Measurements from ENCODE around the gene FBXW2. TPM values are rescaled to one million over a fixed set of nuclear protein-coding genes. Genes with fewer than 3 reads are reported as not detected.

The FBXW2 gene
- polyA plus RNA-seq, 4 donors = 40.0 to 48.6 (median 46.6) TPM

GRCh38 chr9:120716483-120716882 is 76.7 kb downstream of the FBXW2 start:
- no peak for DNase-seq (ENCODE audit: low read depth in 4 of 4, low spot score in 3 of 4)

- DNase-seq (ENCODE audit: low read depth in 4 of 4, low spot score in 3 of 4) = peak in 2 of 4 donors; percentile 49 to 63
Measured at GRCh38 chr9:120715389-120715924, 77.8 kb downstream of the FBXW2 start.

GRCh38 chr9:120714846-120715388 is 78.3 kb downstream of the FBXW2 start:
- DNase-seq (ENCODE audit: low read depth in 4 of 4, low spot score in 3 of 4) = no peak

GRCh38 chr9:120714088-120714845 is 78.9 kb downstream of the FBXW2 start, which contains the start of gene MEGF9:
Gene MEGF9, minus strand, starts transcription at chr9:120714470. Its CDS starts 112 bp downstream, at chr9:120714358.
- peak; percentile 92 to 96 (median 95) for DNase-seq (ENCODE audit: low read depth in 4 of 4, low spot score in 3 of 4)

DNA sequence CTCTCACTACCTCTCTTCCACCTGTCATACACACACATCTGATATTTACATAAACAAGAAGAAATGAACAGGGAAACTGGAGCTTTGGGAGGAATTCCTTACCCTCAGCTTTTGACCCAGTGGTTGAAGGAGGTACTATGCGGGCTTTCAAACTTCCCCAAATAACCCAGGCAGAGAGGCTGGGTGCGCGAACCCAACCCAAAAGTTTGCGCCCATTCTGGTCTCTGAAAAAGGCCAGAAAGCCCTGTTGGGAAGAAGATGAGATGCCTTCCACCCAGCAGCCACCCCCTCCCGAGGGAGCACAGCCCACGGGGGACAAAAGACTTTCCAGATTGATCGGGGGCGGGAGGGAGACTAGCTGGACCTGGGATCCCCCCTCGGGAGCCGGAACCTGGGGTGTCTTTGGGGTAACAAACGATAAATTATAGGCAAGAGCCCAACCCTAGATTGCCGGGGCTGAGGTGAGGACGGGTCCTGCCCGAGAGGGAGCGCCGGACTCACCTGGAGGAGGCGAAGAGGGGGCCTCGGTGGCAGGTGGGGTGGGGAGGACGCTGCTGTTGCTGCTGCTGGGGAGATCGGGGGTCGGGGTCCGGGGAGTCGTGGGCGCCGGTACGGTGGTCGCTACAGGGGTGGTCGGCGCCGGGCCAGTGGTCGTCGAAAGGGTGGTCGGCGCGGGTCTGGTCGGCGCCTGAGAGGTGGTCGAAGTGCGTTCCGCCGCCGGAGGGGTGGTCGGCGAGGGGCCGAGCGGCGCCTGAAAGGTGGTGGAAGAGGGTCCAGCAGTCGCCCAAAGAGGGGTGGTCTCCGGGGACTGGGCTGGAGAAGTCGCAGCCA is 79.7 kb downstream of the FBXW2 start:
- no peak for DNase-seq (ENCODE audit: low read depth in 4 of 4, low spot score in 3 of 4)

DNA sequence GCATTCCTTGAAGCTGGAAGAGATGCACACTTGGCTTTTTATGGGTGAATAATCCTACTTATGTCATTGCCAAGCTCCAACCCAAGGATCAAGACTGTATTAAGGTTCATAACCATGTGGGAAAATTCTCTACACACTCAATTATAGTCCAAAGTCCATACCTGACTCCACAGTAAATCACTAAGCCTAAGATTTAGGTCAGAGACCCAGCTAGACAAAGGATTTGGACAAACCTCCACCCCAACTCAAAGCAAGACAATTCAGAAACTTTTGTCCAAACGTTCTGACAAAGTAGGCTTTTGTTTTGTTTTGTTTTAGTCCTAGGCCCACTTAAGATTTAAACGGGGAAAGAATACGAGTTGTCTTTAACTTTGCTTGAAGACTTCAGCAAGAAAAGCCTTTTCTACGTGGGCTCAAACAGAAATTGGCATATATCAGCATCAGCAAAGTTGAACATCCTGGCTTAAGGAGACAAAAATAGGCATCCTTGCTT is 80.6 kb downstream of the FBXW2 start:
- no peak for DNase-seq (ENCODE audit: low read depth in 4 of 4, low spot score in 3 of 4)

DNA sequence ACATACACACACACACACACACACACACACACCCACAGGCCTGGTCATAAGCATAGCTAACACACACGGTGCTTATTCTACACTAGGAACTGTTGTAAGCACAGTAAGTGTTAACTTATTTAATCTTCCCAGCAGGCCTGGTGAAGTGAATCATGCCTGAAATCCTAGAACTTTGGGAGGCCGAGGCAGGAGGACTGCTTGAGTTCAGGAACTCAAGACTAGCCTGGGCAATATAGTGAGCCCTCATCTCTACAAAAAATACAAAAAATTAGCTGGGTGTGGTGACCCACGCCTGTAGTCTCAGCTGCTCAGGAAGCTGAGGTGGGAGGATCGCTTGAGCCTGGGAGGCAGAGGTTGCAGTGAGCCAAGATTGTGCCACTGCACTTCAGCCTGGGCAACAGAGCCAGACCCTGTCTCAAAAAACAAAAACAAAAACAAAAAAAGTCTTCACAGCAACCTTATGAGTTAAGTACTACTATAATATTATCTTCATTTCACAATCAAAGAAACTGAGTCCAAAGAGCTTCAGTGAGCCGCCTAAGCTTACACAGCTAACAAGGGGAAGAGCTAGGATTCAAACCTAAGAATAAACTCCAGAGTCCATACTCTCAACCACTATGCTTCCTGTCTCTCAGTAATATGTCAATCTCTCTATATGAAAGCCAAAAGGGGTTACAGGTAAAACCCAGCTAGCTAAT is 81.2 kb downstream of the FBXW2 start:
- no peak for DNase-seq (ENCODE audit: low read depth in 4 of 4, low spot score in 3 of 4)

DNA sequence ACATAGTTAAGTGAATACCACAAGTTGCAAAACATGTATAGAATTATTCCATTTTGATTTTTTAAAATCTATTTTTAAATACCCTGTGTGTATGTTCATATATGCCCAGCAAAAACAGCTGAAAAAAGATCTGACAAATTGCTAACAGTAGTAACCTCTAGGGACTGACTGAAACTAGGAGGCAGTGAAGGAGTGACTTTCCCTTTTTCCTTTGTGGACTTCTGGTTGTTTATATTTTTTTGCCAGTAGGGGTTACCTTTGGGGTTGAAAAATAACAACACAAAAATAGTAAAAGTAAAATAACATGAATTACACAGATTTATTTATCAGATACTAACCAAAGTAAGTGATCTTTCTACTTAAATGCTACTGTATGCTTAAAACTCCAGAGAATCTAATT is 81.9 kb downstream of the FBXW2 start:
- no peak for DNase-seq (ENCODE audit: low read depth in 4 of 4, low spot score in 3 of 4)

GRCh38 chr9:120710110-120710981 is 82.9 kb downstream of the FBXW2 start:
- DNase-seq (ENCODE audit: low read depth in 4 of 4, low spot score in 3 of 4) = no peak

DNA sequence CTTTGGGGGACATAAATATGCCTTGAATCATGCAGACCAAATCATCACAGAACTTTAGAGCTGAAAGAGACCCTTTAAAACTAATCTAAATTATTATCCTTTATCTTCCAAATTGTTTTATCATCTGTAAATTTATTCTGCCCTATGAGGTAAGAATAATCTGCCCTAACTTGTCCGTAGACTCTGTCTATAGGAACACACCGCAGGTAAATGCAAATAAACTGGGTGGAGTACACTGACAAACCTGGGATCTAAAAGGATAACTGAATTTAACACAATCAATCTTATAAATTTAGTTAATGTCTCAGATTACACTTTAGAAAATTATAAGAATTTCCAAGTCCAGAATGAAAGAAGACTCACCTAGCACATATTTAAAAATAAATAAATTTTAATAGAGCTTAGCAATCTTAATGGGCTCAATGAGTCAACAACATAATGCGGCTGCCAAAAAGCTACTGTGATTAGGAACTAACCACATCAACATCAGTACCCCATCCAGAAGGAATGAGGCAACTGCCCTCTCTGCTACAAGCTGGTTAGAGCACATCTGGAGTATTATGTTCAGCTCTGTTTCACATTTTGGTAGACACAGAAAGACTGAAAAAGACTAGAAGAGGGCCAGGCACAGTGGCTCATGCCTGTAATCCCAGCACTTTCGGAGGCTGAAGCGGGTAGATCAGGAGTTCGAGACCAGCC is 84.5 kb downstream of the FBXW2 start:
- DNase-seq (ENCODE audit: low read depth in 4 of 4, low spot score in 3 of 4) = no peak

DNA sequence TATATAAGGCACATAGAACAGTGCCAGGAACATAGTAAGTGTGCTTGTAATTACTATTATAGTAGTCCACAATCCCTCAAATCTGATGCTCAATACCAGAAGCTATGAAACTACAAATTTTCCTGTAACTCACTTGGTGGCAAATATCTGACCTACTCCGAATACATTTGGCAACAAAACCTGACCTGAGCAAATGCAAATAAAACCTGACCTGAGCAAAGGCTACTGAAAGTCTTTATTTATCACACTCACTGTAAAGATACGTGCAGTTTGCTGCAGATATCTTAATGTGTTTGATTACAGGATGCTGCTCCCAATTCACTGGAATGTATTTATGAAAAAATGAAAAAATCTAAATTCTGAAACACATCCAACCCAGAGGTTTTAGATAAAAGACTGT is 86.0 kb downstream of the FBXW2 start:
- no peak for DNase-seq (ENCODE audit: low read depth in 4 of 4, low spot score in 3 of 4)

Other genes with a start within 250 kb of the FBXW2 start
- 10 to 100 TPM; 50.2 to 58.7 (median 54.3) TPM for gene CDK5RAP2, start 213.2 kb downstream of the FBXW2 start, polyA plus RNA-seq (ENCODE audit: insufficient read length in 4 of 4)
- gene MEGF9, start 78.9 kb downstream of the FBXW2 start, polyA plus RNA-seq (ENCODE audit: insufficient read length in 4 of 4) = 10 to 100 TPM; 17.7 to 23.6 (median 21.4) TPM
- 10 to 100 TPM; 24.4 to 36.1 (median 31.4) TPM for gene PSMD5, start 49.5 kb upstream of the FBXW2 start, polyA plus RNA-seq (ENCODE audit: insufficient read length in 4 of 4)
- 10 to 100 TPM; 25.4 to 30.0 (median 28.7) TPM for gene PHF19, start 83.8 kb upstream of the FBXW2 start, polyA plus RNA-seq (ENCODE audit: insufficient read length in 4 of 4)
- gene TRAF1, start 133.4 kb upstream of the FBXW2 start, polyA plus RNA-seq (ENCODE audit: insufficient read length in 4 of 4) = 1 to 10 TPM; 4.6 to 6.0 (median 4.9) TPM

All from right renal pelvis (tissue), 4 donors.